Endothelial cell of umbilical vein (primary cell): ENCODE results near the gene IFI6. TPM values are rescaled to one million over a fixed set of nuclear protein-coding genes. Genes with fewer than 3 reads are reported as not detected.

ENCODE experiments used
- BruUV-seq: library from RNA; stranded (reverse); fragments of 400-500 nt; replicated peaks from 2 replicates; lab custom pipeline; 2021; lab: Mats Ljungman, UMichigan
- CTCF ChIA-PET: fragments of 300-600, 350-600 bp; sonication (Branson Sonifier 250); formaldehyde crosslinking; loops from one replicate; lab custom pipeline; 2021; ENCODE audit warnings: antibody characterized with exemption, inconsistent platforms; lab: Charles Lee
- POLR2A ChIA-PET: fragments of 300-600, 350-600 bp; sonication (Branson Sonifier 250); formaldehyde crosslinking; loops from one replicate; lab custom pipeline; 2021; ENCODE audit warnings: antibody characterized with exemption, inconsistent platforms; lab: Charles Lee
- DNase-seq: peaks from one replicate; pipeline ENCODE4 v3.0.0-alpha.2; 2011; ENCODE audit warnings: low read depth, low spot score
- FAIRE-seq: peaks from 2 replicates; lab custom pipeline; 2011; peaks lifted over from hg19 to GRCh38; lab: Jason Lieb, UNC
- H2AFZ ChIP-seq: 2 replicates; pipeline ENCODE4 v1.6.0; 2012; ENCODE audit warnings: low read depth, low read length, control low read depth, inconsistent platforms
- H3K27ac ChIP-seq: 2 replicates; pipeline ENCODE4 v1.5.1; 2011; ENCODE audit warnings: low read depth, mild to moderate bottlenecking, control low read depth, low read length, moderate library complexity; ENCODE audit not compliant: insufficient read depth
- H3K27me3 ChIP-seq, 2 experiments: 2 replicates each; pipeline versions ENCODE4 v1.6.0 to v1.6.1; 2011; ENCODE audit warnings: low read length in 2 of 2, mixed read lengths in 1 of 2; ENCODE audit not compliant: control insufficient read depth in 2 of 2, insufficient read depth in 2 of 2
- H3K36me3 ChIP-seq, 2 experiments: 2 replicates in 1 of 2; 3 replicates in 1 of 2; pipeline ENCODE4 v1.5.1; 2011; ENCODE audit warnings: low read length in 2 of 2, mild to moderate bottlenecking in 1 of 2, moderate library complexity in 1 of 2; ENCODE audit not compliant: control insufficient read depth in 2 of 2, insufficient read depth in 2 of 2; ENCODE audit errors: extremely low read depth in 1 of 2
- H3K4me1 ChIP-seq: 3 replicates; pipeline ENCODE4 v1.5.1; 2011; ENCODE audit warnings: mild to moderate bottlenecking, low read length; ENCODE audit not compliant: control insufficient read depth, insufficient read depth; ENCODE audit errors: extremely low read depth
- H3K4me2 ChIP-seq: 2 replicates; pipeline ENCODE4 v1.6.1; 2011; ENCODE audit warnings: low read length, control low read depth, mixed read lengths; ENCODE audit not compliant: insufficient read depth
- H3K4me3 ChIP-seq, 3 experiments: fragments of 200-600 bp in 1 of 3; sonication (generic), shearing (Covaris generic) in 1 of 3; replicated peaks in 1 of 3; 2 replicates each; pipeline ENCODE4 v1.5.1; 2011 to 2016; ENCODE audit warnings: control low read depth in 3 of 3, low read length in 3 of 3, mild to moderate bottlenecking in 2 of 3, inconsistent platforms in 1 of 3, low read depth in 1 of 3, moderate library complexity in 1 of 3; ENCODE audit not compliant: insufficient read depth in 1 of 3
- H3K79me2 ChIP-seq: 2 replicates; pipeline ENCODE4 v1.6.0; 2012; ENCODE audit warnings: low read length, inconsistent platforms; ENCODE audit not compliant: control insufficient read depth, insufficient read depth
- H3K9ac ChIP-seq: replicated peaks from 2 replicates; pipeline ENCODE3; 2011; ENCODE audit warnings: low read length, control low read depth; ENCODE audit not compliant: insufficient read depth; ENCODE audit errors: extremely low read depth
- H3K9me1 ChIP-seq: replicated peaks from 3 replicates; pipeline ENCODE4 v1.6.0; 2011; ENCODE audit warnings: mild to moderate bottlenecking, low read length; ENCODE audit not compliant: control insufficient read depth, insufficient read depth; ENCODE audit errors: extremely low read depth
- H3K9me3 ChIP-seq: replicated peaks from 2 replicates; pipeline ENCODE4 v1.5.1; 2012; ENCODE audit warnings: low read length, inconsistent platforms; ENCODE audit not compliant: control insufficient read depth, insufficient read depth
- H4K20me1 ChIP-seq: replicated peaks from 2 replicates; pipeline ENCODE3; 2011; ENCODE audit warnings: mild to moderate bottlenecking, low read length; ENCODE audit not compliant: control insufficient read depth, insufficient read depth; ENCODE audit errors: extremely low read depth
- CTCF ChIP-seq, 2 donors: IDR thresholded peaks; 1 replicate in 1 of 2; 2 replicates in 1 of 2; pipeline ENCODE4 v1.5.1; 2011; ENCODE audit warnings: low read length in 2 of 2, mild to moderate bottlenecking in 2 of 2, moderate library complexity in 2 of 2, control low read depth in 1 of 2, inconsistent platforms in 1 of 2, low read depth in 1 of 2; ENCODE audit not compliant: insufficient read depth in 1 of 2; ENCODE audit errors: extremely low read depth in 1 of 2
- POLR2A ChIP-seq: IDR thresholded peaks from 2 replicates; pipeline ENCODE4 v1.6.1; 2012; ENCODE audit warnings: low read depth, mild to moderate bottlenecking, control low read depth, low read length
- POLR2AphosphoS5 ChIP-seq: IDR thresholded peaks from 2 replicates; pipeline ENCODE4 v1.6.1; 2012; ENCODE audit warnings: low read depth, mild to moderate bottlenecking, control low read depth, low read length, moderate library complexity; ENCODE audit not compliant: insufficient read depth
- dilution Hi-C: fragments of 300-500 bp; cut with MboI; formaldehyde crosslinking; loops from one replicate; pipeline ENCODE4 v1.15.0; 2019; ENCODE audit warnings: low sequenced_read_pairs; ENCODE audit not compliant: extremely low pct_ligation_motif_present
- intact Hi-C: fragments of 100-400 bp; cut with micrococcal nuclease; formaldehyde crosslinking; loops from one replicate; pipeline ENCODE4 v1.10.0; 2022
- polyA plus RNA-seq, 4 experiments: library from polyadenylated mRNA; depleted of rRNA in 3 of 4; stranded (reverse) in 3 of 4; unstranded in 1 of 4; fragments of >200 nt; gene quantifications; 2 replicates each; pipeline versions ENCODE4 v1.2.1 to v1.2.3, GENCODE V29; 2011 to 2012; ENCODE audit warnings: missing spikeins in 1 of 4
- total RNA-seq: library from RNA; stranded (reverse); gene quantifications from 2 replicates; pipeline ENCODE4 v1.2.3, GENCODE V29; 2021

IFI6 gene
- total and polyA plus RNA-seq, 2 donors (not counting 3 experiments of a cell fraction or from before 2014, with no cell fraction given) = 28.4 to 47.9 TPM

GRCh38 chr1:27659497-27660299 is 12.3 kb downstream of the IFI6 start:
- peaks cover 14% of the 10 kb centered on the region for H3K4me1 ChIP-seq
- no peaks in the 10 kb centered on the region for H3K36me3 ChIP-seq
- peak; percentile 73 for DNase-seq
- H3K9me1 ChIP-seq = no peaks in the 10 kb centered on the region
- H3K9ac ChIP-seq = peak overlapping the region; percentile 29
- dilution Hi-C loops (no loop called here), intact Hi-C loops (loop anchor here (5.0 kb wide), 1 partner anchor 357 kb away; no protein-coding TSS in a partner anchor)
- BruUV-seq = no TSS peak
- ChIA-PET CTCF (interaction anchor here (1.5 to 8.6 kb wide), 4 partner anchors 10 to 103 kb away, joined by 4 to 306 read pairs (median 10); partner anchors contain the start of gene AHDC1), POLR2A (no interaction called here)
- H2AFZ ChIP-seq = peak overlapping the region; percentile 87
- no peaks in the 10 kb centered on the region for H3K9me3 ChIP-seq
- TF ChIP-seq POLR2AphosphoS5 = peak; percentile 72
- peak; percentile 60 for TF ChIP-seq POLR2A
- no peak for TF ChIP-seq CTCF (IDR thresholded peaks at IDR 0.05; ENCODE audit: extremely low read depth in 1 of 2, insufficient read depth in 1 of 2, low read depth in 1 of 2, low read length in 2 of 2)
- H3K79me2 ChIP-seq = no peaks in the 10 kb centered on the region
- H4K20me1 ChIP-seq = no peaks in the 10 kb centered on the region
- no peaks in the 10 kb centered on the region for H3K27me3 ChIP-seq
- H3K27ac ChIP-seq = peak overlapping the region; percentile 22
- FAIRE-seq = peak; percentile 86
- H3K4me3 ChIP-seq = peak overlapping the region; percentile 36 to 61 (median 47)
- H3K4me2 ChIP-seq = peak overlapping the region; percentile 92
